Stomach (tissue), 4 donors: ENCODE data around the gene MID1.

ENCODE experiments used
- POLR2A ChIP-seq, 4 donors: fragments of 450-650 bp; IDR thresholded peaks; one replicate each; pipeline ENCODE4 v1.6.1; 2016; ENCODE audit warnings: antibody characterized with exemption in 4 of 4, control low read depth in 2 of 4, mild to moderate bottlenecking in 1 of 4, moderate library complexity in 1 of 4
- POLR2AphosphoS5 ChIP-seq, 3 donors: sonication (generic); formaldehyde crosslinking; IDR thresholded peaks; one replicate each; pipeline ENCODE4 v1.6.1; 2016; ENCODE audit warnings: antibody characterized with exemption in 3 of 3
- TF ChIP-seq, protein P1 (sequence below), 7 experiments: fragments of 450-650 bp in 4 of 7; fragments of 200-600 bp in 3 of 7; sonication (generic) in 3 of 7; IDR thresholded peaks; one replicate each; pipeline ENCODE4 v1.5.1; 2016 to 2019; ENCODE audit warnings: antibody characterized with exemption in 7 of 7, control low read depth in 2 of 7, mild to moderate bottlenecking in 1 of 7

DNA sequence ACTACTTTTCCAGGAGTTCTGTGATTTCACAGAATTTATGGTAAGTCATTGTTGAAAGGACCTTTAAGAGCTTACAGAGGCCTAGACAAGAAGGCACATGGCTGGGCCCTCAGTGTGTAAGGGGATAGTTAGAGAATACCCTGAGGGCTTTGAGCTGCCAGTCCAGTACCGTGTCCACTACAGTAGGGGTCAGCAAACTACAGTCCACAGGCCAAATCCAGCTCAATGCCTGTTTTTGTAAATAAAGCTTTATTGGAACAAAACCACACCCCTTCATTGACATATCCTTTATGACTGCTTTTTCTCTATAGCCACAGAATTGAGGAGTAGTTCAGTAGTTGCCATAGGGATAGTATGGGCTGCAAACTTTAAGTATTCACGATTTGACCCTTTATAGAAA, 176.2 kb downstream of the MID1 start:
- no peak for TF ChIP-seq POLR2AphosphoS5 (IDR thresholded peaks at IDR 0.05)
- TF ChIP-seq, protein P1, sequence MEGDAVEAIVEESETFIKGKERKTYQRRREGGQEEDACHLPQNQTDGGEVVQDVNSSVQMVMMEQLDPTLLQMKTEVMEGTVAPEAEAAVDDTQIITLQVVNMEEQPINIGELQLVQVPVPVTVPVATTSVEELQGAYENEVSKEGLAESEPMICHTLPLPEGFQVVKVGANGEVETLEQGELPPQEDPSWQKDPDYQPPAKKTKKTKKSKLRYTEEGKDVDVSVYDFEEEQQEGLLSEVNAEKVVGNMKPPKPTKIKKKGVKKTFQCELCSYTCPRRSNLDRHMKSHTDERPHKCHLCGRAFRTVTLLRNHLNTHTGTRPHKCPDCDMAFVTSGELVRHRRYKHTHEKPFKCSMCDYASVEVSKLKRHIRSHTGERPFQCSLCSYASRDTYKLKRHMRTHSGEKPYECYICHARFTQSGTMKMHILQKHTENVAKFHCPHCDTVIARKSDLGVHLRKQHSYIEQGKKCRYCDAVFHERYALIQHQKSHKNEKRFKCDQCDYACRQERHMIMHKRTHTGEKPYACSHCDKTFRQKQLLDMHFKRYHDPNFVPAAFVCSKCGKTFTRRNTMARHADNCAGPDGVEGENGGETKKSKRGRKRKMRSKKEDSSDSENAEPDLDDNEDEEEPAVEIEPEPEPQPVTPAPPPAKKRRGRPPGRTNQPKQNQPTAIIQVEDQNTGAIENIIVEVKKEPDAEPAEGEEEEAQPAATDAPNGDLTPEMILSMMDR (IDR thresholded peaks at IDR 0.05): no peak
- TF ChIP-seq POLR2A (IDR thresholded peaks at IDR 0.05): no peak
